Measurements from ENCODE around the gene LSM3.

LSM3 gene

DNA sequence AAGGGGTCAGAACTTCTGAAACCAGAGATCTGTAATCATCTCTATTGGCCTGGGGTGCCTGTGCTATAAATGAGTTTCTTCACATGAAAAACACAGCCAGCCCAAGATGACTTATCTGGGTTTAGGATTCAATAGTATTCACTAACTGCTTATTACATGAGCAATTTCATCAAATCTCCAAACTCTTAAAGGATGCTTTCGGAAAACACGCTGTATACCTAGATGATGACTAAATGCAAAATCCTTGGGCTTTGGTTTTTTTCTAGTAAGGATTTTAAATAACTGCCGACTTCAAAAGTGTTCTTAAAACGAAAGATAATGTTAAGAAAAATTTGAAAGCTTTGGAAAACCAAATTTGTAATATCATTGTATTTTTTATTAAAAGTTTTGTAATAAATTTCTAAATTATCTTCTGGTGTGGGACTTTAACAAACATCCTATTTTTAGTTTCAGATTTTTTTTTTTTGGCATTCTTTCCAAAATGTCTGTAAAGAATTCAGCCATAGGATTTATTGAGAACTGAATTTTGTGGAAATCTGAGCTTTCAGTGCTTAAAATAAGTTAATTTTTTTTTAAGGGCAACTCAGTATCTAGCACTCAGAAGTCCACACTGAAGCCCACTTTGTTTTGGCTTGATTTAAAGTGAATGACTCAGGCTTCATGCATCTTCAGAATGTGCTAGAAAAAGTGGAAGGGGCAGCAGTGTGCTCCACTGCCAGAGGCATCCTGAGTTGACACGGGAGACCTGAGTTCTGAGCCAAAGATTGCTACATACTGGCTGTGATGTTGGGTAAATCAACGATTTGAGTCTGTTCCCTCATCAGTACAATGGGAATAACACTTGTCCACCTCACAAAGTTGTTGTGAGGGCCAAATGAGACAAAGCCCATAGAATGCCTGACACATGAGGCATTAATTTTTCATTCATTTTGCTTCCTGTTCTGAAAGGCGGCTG lies 35.1 kb upstream of the LSM3 start:
- no peak for DNase-seq (ENCODE audit: low spot score)

DNA sequence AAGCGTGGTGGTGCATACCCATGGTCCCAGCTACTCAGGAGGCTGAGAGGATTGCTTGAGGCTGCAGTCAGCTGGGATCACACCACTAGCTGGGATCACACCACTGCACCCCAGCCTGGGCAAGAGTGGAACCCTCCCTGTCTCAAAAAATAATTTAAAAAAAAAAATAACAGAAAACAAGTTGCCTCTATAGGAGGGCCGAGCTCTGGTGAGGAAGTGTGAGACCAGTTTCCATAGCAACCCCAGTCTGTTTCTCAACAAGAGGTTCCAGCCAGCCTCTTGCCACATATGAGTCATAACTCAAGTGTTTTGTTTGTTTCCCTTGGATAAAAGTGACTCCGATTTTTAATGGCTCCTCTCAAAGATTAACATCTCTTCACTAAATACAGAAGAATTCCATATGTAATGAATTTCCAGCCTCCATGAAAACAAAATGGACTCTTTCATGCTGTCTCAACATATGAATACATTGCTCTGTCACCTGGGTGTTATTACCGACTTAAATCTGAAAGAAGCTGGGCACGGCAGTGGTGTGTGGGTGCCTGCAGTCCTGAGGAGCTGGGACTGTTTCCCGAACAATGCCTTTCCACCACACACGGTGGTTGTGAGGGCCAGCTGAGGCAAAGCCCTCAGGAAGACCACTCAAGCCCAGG lies 34.1 kb upstream of the LSM3 start:
- DNase-seq (ENCODE audit: low spot score), result peak; percentile 61

DNA sequence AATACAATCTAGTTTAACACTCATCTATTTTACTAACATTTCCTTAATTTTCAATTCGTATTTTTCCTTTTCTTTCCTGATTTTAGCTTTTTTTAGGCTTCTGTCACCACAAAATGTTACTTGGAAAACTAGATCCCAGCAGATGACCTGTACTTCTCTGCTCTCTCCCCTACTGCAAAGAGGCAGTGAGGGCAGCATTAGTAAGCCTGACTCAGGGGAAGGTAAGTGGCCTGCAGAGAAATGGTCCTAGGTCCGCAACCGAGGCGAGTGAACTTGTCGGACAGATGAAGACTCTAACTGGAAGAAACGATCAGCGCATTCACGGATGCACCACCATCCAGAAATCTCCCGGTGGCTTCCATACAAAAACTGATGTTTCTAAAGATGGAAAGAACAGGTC lies 33.4 kb upstream of the LSM3 start:
- no peak for DNase-seq (ENCODE audit: low spot score)

DNA sequence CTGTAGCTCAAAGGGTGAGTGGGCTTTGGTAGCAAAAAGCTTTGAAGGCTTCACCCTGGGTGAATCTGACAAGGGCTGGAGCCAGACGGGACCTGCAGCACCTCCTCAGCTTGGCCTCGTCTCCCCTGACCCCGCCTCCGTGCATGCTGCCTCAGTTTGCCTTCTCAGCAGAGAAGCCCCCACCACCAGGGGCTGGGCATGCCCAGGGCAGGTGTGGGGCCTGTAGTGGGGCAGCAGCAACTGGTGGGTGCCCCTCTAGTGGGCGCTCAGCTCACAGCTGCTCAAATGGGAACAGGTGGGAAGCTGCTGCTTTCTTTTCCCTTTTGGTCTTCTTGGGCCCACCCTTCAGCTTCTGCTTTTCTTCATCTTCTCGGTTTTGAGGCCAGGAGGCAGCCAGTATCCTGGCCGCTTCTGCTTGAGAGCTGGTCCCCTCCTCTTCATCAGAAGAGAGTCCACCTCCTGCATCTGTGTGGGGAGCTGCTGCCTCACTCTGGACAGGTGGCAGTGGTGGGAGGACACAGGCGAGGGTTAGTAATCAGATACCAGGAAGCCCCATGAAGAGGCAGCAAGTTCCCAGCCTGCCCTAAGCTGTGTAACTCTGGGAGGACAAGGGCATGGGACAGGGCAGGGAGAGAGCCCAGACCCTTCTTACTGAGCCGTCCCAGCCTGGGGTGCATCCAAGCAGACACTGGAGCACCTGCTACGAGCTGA lies 32.8 kb upstream of the LSM3 start:
- no peak for DNase-seq (ENCODE audit: low spot score)

DNA sequence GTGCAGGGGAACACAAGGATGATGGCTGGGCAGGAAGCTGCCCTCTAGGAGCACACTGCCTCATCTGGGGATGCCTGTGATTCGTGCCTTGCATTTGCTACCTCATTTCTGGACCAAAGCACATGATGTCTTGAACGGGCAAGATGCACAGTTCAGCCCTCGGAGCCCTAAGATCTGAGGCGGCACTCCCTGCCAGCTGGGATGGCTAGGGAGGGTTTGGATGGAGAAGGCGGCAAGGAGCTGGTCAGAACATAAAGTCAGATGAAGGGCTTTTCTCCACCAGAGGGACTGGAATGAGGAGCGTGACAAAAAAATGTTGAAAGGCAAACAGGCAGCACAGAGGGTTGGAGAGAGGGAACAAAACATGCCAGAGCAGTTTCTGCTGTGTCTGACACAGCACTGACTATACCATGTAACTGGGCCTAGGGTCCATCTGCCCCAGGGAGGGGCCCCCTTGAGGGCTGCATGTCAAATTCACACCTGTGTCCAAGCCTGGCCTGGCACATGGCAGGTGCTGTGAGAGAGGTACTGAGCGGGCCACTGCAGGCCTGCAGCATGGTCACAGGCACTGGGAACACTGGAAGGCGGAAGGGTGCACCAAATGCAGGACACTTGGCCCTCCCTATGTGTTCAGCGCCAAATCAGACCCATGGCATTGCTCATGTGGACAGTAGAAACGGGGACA lies 32.1 kb upstream of the LSM3 start:
- no peak for DNase-seq (ENCODE audit: low spot score)

DNA sequence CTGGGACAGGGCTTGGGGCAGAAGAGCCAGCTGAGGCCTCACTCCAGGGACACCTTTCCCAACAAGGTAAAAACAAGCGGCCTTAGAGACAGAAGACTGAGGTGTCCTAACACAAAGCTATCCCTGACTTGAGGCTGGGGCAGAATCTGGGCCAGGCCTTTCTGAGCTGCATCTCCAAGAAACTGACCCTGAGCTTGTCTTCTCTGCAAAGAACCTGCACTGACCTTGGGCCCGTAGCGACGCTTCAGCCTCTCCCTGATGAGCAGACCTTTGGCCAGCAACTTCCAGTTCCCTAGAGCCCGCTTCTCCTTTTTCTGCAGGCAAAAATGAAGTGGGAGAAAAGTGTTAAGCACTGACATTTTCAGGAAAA lies 31.6 kb upstream of the LSM3 start:
- DNase-seq (ENCODE audit: low spot score), result no peak

DNA sequence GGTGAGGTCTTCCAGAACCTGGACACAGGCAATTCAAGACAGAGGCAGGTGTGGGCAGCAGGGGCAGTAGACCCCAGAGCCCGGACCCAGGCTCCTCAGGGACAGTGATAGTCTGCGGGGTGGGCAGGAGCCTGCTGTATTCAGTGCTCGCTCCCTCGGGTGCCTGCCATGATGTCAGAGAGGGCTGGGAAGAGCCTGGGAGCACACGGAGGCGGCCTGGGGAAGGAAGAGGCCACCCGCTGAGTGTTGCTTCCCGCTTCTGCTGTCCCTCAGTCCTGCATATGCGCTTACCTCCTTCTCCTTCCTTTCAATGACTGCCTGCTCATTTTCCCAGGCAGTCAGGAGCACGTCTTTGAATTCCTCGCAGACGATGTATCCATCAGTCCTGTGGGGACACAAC lies 31.0 kb upstream of the LSM3 start:
- DNase-seq (ENCODE audit: low spot score), result no peak

DNA sequence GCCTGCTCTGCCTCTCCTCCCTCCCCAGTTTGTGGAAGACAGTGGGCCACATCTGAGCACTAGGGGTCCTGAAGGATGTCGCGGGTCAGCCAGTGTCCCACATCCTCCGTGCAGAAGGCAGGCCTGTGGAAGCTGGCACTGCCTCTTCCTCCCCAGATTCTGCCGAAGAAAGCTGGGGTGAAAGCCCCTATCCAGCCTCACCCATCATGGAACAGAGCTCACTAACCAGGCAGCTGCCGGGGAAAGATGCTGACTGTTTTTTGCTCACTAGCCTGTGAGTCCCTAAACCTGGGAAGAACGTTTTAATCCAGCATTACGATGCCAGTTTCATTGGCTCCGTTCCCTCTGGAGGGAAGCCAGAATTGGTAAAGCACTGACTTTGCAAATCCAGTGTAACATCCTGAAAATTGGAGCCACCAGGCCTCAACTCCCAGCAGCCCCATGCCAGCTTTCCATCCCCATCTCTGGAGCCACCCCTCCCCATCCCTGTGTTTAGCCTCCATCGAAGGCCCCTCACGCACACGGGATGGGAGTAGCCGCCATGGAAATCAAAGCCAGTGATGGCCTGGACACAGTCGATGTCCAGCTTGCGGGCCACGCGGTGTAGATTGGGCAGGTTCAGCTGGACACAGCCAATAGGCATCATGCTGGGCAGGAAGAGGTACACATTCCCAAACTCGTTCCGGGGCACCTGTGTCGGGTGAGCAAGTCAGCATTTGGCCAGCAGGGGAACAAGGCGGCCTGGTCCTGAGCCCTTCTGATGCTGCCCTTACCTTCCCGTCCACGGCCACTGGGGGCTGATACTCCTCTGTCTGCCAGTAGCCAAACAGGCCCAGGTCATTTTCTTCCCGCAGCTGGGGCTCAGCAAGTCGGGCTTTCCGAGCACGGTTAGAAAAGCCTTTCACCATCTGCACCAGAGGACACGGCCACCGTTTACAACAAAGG lies 30.3 kb upstream of the LSM3 start:
- DNase-seq (ENCODE audit: low spot score), result no peak

DNA sequence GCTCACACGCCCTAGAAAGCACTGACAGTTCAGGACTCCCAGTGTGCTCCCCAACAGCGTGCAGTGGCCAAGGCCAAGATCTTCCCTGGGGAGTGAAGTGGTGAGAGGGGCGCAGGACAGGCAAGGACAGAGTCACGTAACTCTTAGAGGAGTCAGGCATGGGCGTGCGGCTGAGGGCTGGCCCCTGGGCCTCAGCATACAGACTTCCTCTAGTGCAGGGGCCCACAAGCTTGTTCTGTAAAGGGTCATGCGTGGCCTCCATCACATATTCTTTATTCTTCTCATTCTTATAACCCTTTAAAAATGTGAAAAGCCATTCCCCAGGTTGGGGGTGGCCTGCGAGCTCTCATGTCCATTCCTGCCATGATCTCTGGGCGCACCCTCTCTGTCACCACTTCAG lies 28.5 kb upstream of the LSM3 start:
- no peak for DNase-seq (ENCODE audit: low spot score)

DNA sequence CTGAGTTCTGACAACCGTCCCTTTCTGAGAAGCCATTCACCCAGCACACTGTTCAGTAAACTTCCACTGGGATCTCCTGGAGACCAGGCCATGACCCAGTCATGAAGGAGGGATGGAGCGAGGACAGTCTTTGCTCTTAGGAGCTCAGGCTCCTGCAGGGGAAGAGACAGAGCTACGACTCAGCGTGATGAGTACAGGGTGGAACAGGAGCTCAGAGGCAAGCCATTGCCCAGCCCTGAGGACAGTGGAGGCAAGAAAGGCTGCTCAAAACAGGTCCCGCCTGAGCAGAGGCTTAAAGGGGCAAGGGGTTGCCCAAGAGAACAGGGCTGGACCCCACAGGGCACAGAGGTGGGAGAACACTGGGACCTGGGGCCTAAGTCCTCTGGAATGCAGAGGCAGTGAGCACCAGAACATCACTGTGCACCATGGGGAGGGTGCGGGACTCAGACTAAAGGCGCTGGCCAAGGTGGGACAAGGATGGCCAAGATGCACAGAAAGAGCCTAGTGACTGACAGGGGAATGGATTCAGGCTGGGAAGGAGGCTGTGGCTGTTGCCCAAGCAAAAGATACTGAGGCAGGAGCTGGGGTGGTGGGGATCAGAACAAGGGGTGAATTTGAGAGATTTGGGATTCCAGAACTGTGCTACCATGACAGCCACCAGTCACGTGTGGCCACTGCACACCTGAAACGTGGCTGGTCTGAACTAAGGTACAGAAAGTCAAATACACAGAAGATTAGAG lies 28.0 kb upstream of the LSM3 start:
- no peak for DNase-seq (ENCODE audit: low spot score)

DNA sequence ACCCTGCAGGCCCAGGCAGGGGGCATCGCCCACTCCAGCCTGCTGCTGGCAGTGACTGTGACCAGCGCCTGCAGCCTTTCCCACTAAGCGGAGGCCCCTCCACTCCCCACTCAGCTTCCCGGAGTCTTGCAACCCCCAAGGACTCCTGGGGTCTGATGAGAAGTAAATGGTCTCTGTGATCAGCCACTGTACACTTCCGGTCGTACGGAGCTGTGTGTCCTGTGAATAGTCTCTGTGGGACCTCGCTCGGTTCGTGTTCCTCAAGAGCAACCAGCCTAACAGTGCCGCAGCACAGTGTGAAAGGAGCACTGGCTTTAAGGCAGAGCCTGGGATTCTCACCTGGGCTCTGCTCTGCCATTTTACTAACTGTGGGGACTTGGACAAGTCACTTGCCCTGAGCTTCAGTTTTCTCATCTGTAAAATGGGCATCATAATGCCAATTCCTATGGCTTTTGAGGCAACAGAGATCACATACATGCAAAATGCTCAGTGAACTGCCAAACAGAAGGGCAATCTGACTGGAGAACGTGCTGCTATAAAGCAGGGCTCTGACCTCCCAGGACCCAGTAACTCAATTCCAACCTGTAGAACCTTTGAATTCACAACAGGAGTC lies 27.0 kb upstream of the LSM3 start:
- DNase-seq (ENCODE audit: low spot score), result no peak

DNA sequence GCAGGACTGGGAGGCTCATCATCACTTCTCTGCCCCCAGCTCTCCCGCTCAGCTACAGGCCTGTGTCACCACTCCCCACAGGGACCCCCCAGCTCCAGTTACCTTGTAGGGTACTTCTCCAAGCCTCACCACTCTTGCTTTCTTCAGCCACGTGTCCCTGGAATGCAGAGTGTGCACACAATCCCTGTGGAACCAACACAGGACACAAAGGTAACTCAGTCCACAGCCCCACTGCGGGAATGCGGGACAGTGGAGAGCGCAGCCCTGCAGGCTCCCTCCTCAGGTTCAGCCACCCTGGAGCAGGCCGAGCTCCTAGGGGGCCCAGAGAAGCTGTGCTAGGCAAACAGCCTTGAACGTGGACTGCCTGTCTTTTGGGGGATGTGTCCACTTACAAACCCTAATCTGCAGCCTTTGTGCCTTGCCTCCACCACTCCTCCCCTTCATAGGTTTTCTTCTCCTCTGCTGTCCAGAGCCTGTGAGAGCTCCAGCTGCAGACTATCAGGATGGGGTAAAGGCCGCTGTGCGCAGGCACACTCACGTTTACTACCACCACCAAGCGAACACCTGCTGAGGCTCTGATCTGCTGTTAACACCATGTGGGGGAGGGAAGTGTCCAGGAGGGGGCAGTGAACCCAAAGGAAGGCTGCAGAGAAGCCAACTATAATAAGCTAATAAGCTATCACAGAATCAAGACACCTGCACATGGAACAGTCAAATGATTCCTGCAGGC lies 26.2 kb upstream of the LSM3 start:
- DNase-seq (ENCODE audit: low spot score), result no peak

DNA sequence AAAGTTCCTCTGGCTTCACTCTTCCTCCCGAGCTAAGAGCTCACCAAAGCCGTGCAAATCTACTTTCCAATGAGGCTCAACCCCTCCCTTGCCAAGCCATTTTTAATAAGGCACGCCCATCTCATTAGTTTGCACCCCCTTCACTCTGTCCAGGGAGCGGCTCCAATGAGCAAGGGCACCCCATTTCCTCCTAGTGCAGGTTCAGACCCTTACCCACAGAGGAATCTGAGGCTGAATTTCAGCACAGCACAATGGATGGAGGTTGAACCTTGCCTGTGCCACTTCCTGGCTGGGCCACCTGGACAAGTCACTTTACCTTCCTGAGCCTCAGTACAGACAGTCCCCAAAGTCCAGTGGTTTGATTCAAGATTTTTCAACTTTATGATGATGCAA lies 25.7 kb upstream of the LSM3 start:
- DNase-seq (ENCODE audit: low spot score), result no peak

DNA sequence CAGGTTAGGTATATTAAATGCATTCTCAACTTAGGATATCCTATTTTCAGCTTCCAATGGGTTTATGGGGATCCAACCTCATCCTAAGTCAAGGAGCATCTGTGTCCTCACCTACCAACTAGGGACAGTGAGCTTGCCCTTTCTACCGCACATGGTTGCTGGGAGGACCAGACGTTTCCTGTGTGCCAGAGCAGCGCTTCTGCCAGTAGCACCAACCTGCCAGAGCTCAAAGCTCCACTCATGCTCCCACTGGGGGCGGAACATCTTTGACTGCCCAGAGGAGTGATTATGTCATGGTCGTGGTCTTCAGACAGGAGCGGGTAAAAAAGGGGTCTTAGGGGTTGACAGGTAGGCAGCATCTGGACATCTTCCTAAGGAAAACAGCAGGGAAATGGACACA lies 25.0 kb upstream of the LSM3 start:
- no peak for DNase-seq (ENCODE audit: low spot score)

DNA sequence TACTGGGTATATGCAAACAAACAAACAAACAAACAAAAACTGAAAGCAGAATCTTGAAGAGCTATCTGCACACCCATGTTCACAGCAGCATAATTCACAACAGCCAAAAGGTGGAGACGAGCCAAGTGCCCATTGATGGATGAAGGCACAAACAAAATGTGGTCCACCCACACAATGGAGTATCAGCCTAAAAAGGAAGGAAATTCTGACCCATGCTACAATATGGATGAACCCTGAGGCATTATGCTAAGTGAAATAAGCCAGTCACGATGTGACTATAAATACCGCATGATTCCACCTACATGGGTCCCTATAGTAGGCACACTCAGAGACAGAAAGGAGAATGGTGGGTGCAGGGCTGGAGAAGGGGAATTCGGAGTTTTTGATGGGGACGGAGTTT lies 24.3 kb upstream of the LSM3 start:
- no peak for DNase-seq (ENCODE audit: low spot score)

DNA sequence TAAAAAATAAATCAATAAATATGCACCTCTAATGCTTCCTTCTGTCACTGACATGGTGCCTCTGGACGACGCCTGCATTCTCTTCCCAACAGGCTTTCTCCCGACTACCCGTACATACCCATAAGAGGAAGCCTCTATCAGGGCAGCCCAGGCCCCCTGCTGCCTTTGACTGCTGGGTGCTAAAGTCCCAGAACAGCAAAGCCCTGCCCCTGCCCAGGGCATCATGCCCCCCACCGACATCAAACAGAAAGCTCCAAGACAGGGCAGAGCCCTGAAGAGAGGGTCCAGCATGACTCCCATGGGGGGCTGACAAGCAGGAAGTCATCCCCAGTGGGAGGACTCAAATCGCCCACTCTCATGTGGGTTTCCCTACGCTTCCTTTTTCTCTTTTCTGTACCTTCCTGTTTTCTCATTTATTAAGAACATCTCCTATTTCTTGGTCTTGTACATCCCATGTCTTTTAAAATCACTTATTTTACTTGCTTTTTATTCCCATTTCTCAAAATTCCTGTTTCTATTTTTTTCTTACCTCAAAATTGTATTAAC lies 23.6 kb upstream of the LSM3 start:
- no peak for DNase-seq (ENCODE audit: low spot score)

DNA sequence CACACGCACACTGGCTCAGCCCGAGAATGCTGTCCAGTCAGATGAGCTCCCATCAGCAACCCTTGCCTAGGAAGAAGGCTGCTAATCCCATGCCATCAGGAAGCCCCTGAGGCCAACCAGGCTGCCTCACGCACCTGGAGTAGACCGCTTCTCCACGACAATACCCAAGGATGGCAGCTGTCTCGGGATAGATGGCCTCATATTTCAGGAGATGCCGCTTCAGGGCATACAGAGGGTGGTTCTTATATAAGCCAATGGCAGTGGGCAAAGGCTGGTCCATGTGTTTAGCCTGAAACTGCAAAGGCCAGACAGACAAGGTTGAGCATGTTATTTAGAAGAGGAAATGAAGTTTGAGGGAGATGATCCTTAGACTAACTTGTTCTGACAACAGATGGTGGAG lies 22.4 kb upstream of the LSM3 start:
- no peak for DNase-seq (ENCODE audit: low spot score)

DNA sequence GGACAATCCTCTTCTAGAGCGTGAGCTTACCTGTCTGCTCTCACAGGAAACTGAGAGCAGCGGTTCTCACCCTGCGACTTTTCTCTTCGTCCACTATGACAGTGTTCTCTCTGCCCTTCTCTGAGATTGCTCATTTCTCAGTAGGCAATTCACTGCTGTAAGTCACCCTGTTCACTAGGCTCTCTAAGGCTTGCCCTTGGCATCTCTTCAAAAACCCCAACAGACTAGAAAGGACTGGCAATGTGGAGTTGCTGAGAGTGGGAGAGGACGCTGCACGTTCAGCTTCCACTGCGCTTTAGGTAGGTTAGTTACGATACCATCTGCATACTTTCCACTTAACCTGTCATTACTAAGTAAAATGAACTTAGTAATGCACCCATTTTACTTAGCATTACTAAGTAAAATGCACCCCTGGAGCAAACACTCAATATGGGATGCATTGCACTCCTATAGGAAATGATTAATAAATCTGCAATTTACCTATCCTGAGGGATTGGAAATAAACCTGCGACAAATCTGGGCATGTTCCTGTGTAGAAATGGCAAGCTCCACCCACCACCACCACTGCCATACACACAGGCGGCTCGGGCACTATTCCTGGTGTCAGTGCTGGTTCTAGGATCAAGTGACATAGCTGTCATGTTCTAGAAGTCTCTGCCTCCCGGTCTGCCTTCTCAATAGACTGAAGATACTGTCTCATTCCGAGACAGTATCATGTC lies 21.6 kb upstream of the LSM3 start:
- no peak for DNase-seq (ENCODE audit: low spot score)

Measured in globus pallidus (tissue), 1 donor.